Muscle layer of colon (tissue), 2 donors: ENCODE data around the gene ACSL3.

Experiments
- H3K27ac ChIP-seq: one replicate; pipeline ENCODE4 v1.7.0; 2013; ENCODE audit warnings: low read depth, mild to moderate bottlenecking, low read length, moderate library complexity
- H3K27me3 ChIP-seq, 2 donors: one replicate each; pipeline ENCODE4 v1.7.0; 2013; ENCODE audit warnings: low read length in 2 of 2, mild to moderate bottlenecking in 2 of 2; ENCODE audit not compliant: insufficient read depth in 2 of 2, control insufficient read depth in 1 of 2
- H3K36me3 ChIP-seq: one replicate; pipeline ENCODE4 v1.7.0; 2013; ENCODE audit warnings: mild to moderate bottlenecking, low read length; ENCODE audit not compliant: insufficient read depth
- H3K4me1 ChIP-seq: one replicate; pipeline ENCODE4 v1.7.0; 2013; ENCODE audit warnings: mild to moderate bottlenecking, low read length; ENCODE audit not compliant: insufficient read depth
- H3K4me3 ChIP-seq, 2 donors: one replicate each; pipeline ENCODE4 v1.7.0; 2013; ENCODE audit warnings: low read length in 2 of 2, low read depth in 1 of 2, mild to moderate bottlenecking in 1 of 2, moderate library complexity in 1 of 2
- H3K9ac ChIP-seq: one replicate; pipeline ENCODE4 v1.7.0; 2013; ENCODE audit warnings: low read length
- H3K9me3 ChIP-seq: one replicate; pipeline ENCODE4 v1.7.0; 2013; ENCODE audit warnings: mild to moderate bottlenecking, low read length
- donor health status: abdominal sarcoma.
- donor health status: Adenocarcinoma of cecum.

ACSL3 gene

DNA sequence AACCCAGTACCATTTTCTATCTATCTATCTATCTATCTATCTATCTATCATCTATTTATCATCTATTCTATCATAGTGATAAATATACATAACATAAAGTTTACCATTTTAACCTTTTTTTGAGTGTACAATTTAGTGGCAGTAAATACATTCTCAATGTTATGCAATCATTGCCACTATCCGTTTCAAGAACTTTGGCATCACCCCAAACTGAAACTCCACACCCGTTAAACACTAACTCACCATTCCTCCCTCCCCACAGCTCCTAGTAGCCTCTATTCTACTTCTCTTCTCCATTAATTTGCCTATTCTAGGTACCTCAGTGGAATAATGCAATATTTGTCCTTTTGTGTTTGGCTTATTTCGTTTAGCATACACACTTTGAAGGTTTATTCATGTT, 108.7 kb downstream of the ACSL3 start:
- H3K27ac ChIP-seq, result no peak overlapping the region
- peaks cover 9% of the 10 kb centered on the region for H3K4me1 ChIP-seq
- H3K36me3 ChIP-seq, result no peaks in the 10 kb centered on the region
- H3K9ac ChIP-seq, result no peak overlapping the region
- no peaks in the 10 kb centered on the region for H3K9me3 ChIP-seq
- no peak overlapping the region for H3K4me3 ChIP-seq
- no peaks in the 10 kb centered on the region for H3K27me3 ChIP-seq

GRCh38 chr2:222972420-222972819, 111.6 kb downstream of the ACSL3 start:
- H3K36me3 ChIP-seq, result no peaks in the 10 kb centered on the region
- H3K4me1 ChIP-seq, result peaks cover 9% of the 10 kb centered on the region
- no peaks in the 10 kb centered on the region for H3K9me3 ChIP-seq
- H3K27ac ChIP-seq, result no peak overlapping the region
- H3K4me3 ChIP-seq, result no peak overlapping the region
- H3K9ac ChIP-seq, result no peak overlapping the region
- no peaks in the 10 kb centered on the region for H3K27me3 ChIP-seq

GRCh38 chr2:222973237-222973636, 112.4 kb downstream of the ACSL3 start:
- no peak overlapping the region for H3K9ac ChIP-seq
- no peaks in the 10 kb centered on the region for H3K9me3 ChIP-seq
- H3K4me1 ChIP-seq, result peaks cover 9% of the 10 kb centered on the region
- no peaks in the 10 kb centered on the region for H3K27me3 ChIP-seq
- no peak overlapping the region for H3K4me3 ChIP-seq
- H3K36me3 ChIP-seq, result no peaks in the 10 kb centered on the region
- H3K27ac ChIP-seq, result no peak overlapping the region

GRCh38 chr2:222973733-222974132, 112.9 kb downstream of the ACSL3 start:
- Histone ChIP-seq H3K27me3 (no peaks in the 10 kb centered on the region), H3K4me1 (peaks cover 9% of the 10 kb centered on the region), H3K4me3 (no peak overlapping the region), H3K36me3 (no peaks in the 10 kb centered on the region), H3K9me3 (no peaks in the 10 kb centered on the region), H3K9ac (no peak overlapping the region), H3K27ac (no peak overlapping the region)

DNA sequence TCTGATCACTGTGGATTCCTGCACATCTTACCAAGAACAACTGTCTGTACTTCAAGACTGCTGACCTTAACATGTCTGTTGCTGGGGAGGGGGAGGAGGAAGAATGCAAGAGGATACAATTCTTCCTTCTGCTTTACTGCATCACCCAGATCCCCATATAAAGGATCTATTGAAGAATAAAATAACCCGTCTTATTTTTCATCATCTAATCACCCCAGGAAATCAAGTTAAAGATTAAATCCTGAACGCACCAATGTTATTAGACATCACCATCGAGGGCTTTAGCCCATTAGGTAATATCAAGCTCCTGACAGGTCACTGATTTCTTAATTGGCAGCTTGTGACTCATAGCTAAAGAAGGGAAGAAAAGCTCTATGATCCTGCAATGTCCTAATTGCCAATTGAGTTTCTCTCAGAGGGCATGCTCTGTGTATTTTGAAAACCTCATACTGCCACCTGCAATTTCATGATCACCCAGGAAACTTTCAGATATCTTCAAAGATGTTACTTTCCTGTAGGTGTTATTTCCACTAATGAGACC, 115.8 kb downstream of the ACSL3 start:
- Histone ChIP-seq H3K27ac (no peak overlapping the region), H3K36me3 (no peaks in the 10 kb centered on the region), H3K9me3 (no peaks in the 10 kb centered on the region), H3K27me3 (no peaks in the 10 kb centered on the region), H3K9ac (no peak overlapping the region), H3K4me1 (peaks cover 6% of the 10 kb centered on the region), H3K4me3 (no peak overlapping the region)

- no peaks in the 10 kb centered on the region for H3K27me3 ChIP-seq
- H3K36me3 ChIP-seq, result no peaks in the 10 kb centered on the region
- H3K4me1 ChIP-seq, result peaks cover under 1% of the 10 kb centered on the region
- no peak overlapping the region for H3K4me3 ChIP-seq
- no peaks in the 10 kb centered on the region for H3K9me3 ChIP-seq
- H3K27ac ChIP-seq, result no peak overlapping the region
- no peak overlapping the region for H3K9ac ChIP-seq
Observed at GRCh38 chr2:222977121-222977520, 116.3 kb downstream of the ACSL3 start.

GRCh38 chr2:222978850-222979249, 118.0 kb downstream of the ACSL3 start:
- Histone ChIP-seq H3K27me3 (no peaks in the 10 kb centered on the region), H3K4me1 (no peaks in the 10 kb centered on the region), H3K27ac (no peak overlapping the region), H3K36me3 (no peaks in the 10 kb centered on the region), H3K9ac (no peak overlapping the region), H3K9me3 (no peaks in the 10 kb centered on the region), H3K4me3 (no peak overlapping the region)

GRCh38 chr2:222979484-222979883, 118.6 kb downstream of the ACSL3 start:
- H3K9ac ChIP-seq, result no peak overlapping the region
- no peak overlapping the region for H3K4me3 ChIP-seq
- no peaks in the 10 kb centered on the region for H3K27me3 ChIP-seq
- no peaks in the 10 kb centered on the region for H3K36me3 ChIP-seq
- H3K27ac ChIP-seq, result no peak overlapping the region
- no peaks in the 10 kb centered on the region for H3K9me3 ChIP-seq
- H3K4me1 ChIP-seq, result no peaks in the 10 kb centered on the region

DNA sequence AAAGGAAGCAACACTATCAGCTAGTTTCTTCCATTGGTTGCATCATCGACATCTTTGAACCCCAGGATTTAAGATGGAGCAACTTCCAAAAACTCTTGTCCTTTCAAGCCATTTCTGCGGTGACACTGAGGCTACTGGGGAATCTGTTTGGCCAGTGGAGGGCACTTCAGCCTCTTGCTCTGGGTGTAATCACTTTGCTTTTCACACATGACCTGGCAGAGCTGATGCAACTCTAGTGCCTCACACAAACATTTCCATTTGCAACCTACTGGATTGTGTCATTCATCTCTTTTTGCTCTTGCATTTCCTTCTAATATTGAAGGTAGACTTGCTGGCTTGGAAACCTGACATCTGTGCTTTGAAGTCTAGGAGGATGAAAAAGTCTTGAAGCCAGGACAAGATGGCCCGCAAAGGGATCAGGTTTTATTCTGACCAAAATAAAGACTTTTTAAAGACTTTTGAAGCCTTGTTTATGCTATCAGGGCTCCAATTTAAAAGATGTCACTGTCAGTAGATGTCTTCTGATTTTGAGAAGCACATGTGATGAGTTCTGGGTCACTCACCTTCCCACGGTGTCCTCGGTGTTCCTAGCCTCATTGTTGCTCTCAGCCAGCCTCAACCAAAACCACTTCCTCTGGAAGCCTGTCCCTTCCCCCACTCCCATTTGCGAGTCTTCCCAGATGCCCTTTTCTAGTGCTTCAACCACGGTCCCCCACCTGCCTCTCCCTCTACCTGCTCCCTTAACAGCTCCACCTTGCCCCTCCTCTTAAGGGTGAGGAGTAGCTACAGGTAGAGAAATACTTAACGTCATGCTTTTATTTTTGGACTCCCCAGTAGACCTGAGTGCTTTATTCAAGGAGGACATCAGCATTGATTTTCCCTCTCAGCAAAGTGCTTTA, 121.4 kb downstream of the ACSL3 start:
- Histone ChIP-seq H3K9me3 (no peaks in the 10 kb centered on the region), H3K4me3 (no peak overlapping the region), H3K9ac (no peak overlapping the region), H3K27ac (no peak overlapping the region), H3K27me3 (no peaks in the 10 kb centered on the region), H3K4me1 (peaks cover 6% of the 10 kb centered on the region), H3K36me3 (no peaks in the 10 kb centered on the region)

- H3K27me3 ChIP-seq, result no peaks in the 10 kb centered on the region
- H3K4me3 ChIP-seq, result no peak overlapping the region
- H3K36me3 ChIP-seq, result no peaks in the 10 kb centered on the region
- peaks cover 6% of the 10 kb centered on the region for H3K4me1 ChIP-seq
- H3K9ac ChIP-seq, result no peak overlapping the region
- no peak overlapping the region for H3K27ac ChIP-seq
- no peaks in the 10 kb centered on the region for H3K9me3 ChIP-seq
Observed at GRCh38 chr2:222982909-222983265, 122.1 kb downstream of the ACSL3 start.

DNA sequence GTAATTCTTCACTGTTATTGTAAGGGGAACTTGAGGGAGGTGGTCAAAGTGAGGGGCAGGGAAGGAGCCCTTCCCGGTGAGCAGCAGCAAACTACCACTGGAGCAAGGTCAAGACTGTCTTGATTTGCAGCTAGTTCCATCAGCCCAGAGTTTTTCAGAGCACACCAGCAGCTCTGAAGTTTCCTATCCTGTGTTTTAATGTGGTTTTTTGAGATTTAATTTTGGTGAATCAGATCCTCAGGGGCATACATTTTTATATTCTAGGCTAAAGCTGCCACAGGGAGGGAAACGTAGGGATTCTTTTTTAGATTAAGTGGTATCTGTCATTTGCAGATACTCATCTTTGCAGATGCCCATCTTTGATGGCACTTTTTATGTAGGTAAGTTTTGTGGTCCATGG, 124.1 kb downstream of the ACSL3 start:
- Histone ChIP-seq H3K4me1 (peaks cover 6% of the 10 kb centered on the region), H3K4me3 (no peak overlapping the region), H3K27ac (no peak overlapping the region), H3K36me3 (no peaks in the 10 kb centered on the region), H3K27me3 (no peaks in the 10 kb centered on the region), H3K9ac (no peak overlapping the region), H3K9me3 (no peaks in the 10 kb centered on the region)

GRCh38 chr2:222989431-222989830, 128.6 kb downstream of the ACSL3 start:
- Histone ChIP-seq H3K27me3 (no peaks in the 10 kb centered on the region), H3K36me3 (no peaks in the 10 kb centered on the region), H3K27ac (no peak overlapping the region), H3K4me3 (no peak overlapping the region), H3K9me3 (no peaks in the 10 kb centered on the region), H3K4me1 (peaks cover 17% of the 10 kb centered on the region), H3K9ac (no peak overlapping the region)
